ENCODE data around the gene LMF2.

LMF2 gene

GRCh38 chr22:50465066-50465930, 42.2 kb downstream of the LMF2 start:
- no peak for DNase-seq (ENCODE audit: low read depth)

- DNase-seq (ENCODE audit: low read depth) = no peak
Observed at GRCh38 chr22:50464451-50464850, 43.1 kb downstream of the LMF2 start.

- no peak for DNase-seq (ENCODE audit: low read depth)
Observed at GRCh38 chr22:50463188-50463900, 44.2 kb downstream of the LMF2 start.

- no peak for DNase-seq (ENCODE audit: low read depth)
Observed at GRCh38 chr22:50461979-50462540, 45.4 kb downstream of the LMF2 start.

GRCh38 chr22:50461536-50461935, 46.0 kb downstream of the LMF2 start:
- DNase-seq (ENCODE audit: low read depth) = no peak

- DNase-seq (ENCODE audit: low read depth) = no peak
Observed at GRCh38 chr22:50460938-50461337, 46.6 kb downstream of the LMF2 start.

- DNase-seq (ENCODE audit: low read depth) = no peak
Observed at GRCh38 chr22:50459496-50460140, 47.9 kb downstream of the LMF2 start.

GRCh38 chr22:50459016-50459415, 48.5 kb downstream of the LMF2 start:
- DNase-seq (ENCODE audit: low read depth) = no peak

- no peak for DNase-seq (ENCODE audit: low read depth)
Observed at GRCh38 chr22:50456466-50457234, 50.9 kb downstream of the LMF2 start.

- DNase-seq (ENCODE audit: low read depth) = no peak
Observed at GRCh38 chr22:50456026-50456425, 51.5 kb downstream of the LMF2 start.

GRCh38 chr22:50455201-50455600, 52.3 kb downstream of the LMF2 start:
- DNase-seq (ENCODE audit: low read depth) = no peak

GRCh38 chr22:50454556-50455075, 52.9 kb downstream of the LMF2 start:
- DNase-seq (ENCODE audit: low read depth) = no peak

Data from ELR (cell line).